NCI-H2029 treated with DMSO at 0.1 percent for 48 hours (cell line): ENCODE data around the gene YLPM1.
A peak's percentile ranks its signal among the peaks of the same experiment; 100 is the strongest.

Source experiments
- DNase-seq: peaks from one replicate; lab custom pipeline; 2025; lab: John Stamatoyannopoulos, UW

YLPM1 gene

GRCh38 chr14:74840603-74841030 lies 77.5 kb downstream of the YLPM1 start:
- no peak for DNase-seq

DNA sequence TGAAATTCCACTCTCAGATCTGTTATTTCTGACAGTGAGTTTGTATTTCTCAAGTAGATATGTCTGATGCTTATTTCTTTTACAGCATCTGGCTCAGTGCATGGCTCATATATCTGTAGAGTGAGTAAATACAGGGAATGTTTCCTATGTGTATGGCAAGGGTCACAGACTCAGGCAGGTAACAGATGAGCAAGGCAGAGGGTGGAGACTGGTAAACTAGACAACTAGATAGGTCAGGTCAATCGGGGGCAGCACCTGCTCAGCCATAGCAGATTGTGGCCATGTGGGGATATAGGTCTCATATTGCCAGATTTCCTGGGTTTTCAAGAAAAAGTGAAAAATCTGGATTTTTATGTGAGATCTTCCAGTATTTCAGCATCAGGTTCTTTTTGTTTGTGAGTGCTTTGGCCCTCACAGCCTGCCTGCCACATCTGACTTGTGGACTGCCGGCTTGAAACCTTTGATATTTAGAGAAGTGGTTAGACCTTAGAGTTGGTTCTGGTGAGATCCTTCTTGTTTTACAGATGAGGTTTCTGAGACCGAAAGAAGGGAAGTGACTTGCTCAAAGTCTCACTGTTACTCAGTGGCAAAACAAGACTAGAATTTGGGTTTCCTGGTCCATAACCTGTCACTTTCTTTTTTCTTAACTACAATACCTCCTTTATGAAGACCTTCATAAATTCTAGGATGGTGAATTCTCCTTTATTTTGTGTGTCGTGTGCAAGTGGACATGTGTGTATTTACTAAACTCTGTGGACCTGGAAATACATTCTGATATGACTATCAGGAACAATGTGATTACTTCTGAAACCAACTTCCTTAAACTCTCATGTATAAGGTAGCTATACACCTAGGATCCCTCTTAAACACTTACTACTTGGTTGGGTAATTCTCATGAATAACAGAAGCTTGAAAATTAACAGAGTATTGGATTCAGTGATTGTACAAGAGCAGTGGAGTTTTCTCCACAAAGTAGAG lies 78.4 kb downstream of the YLPM1 start:
- no peak for DNase-seq

DNA sequence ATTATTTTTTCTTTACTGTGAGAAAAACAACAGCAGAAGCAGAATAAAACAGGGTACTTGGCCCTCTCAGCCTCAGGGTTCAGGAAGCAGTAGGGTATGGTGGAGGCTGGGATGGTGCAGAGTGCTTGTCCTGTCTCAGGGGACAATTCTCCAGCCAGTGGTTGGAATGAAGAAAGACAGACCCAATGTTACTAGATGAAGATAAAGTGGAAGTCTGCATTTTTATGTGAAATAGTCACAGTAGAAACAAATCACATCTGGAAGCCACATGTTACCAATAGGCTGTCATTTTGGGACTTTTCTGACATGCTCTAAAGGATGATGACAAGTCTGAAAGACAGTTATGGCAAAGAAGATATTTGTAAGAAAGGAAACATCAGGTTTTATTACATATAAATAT lies 80.5 kb downstream of the YLPM1 start:
- no peak for DNase-seq

DNA sequence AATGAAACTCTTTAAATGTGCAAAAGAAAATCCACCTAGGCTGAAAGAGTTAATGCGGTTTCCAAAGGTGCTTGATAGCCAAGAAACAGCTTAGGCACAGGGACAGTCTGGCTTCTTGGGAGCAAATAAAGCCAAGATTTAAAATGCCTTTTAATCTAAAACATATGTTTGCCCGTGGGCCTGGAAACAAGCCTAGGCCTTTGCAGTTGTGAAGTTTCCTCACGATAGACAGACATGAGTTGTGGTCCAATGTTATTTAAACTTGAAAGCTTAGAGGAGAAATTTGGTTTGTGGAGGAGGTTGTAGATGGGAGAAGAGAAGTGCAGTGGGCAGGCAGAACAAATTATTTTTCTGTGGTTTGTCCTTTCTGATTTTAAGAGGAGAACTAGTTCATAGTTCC lies 83.1 kb downstream of the YLPM1 start:
- no peak for DNase-seq

GRCh38 chr14:74846968-74847665 lies 84.0 kb downstream of the YLPM1 start:
- no peak for DNase-seq

DNA sequence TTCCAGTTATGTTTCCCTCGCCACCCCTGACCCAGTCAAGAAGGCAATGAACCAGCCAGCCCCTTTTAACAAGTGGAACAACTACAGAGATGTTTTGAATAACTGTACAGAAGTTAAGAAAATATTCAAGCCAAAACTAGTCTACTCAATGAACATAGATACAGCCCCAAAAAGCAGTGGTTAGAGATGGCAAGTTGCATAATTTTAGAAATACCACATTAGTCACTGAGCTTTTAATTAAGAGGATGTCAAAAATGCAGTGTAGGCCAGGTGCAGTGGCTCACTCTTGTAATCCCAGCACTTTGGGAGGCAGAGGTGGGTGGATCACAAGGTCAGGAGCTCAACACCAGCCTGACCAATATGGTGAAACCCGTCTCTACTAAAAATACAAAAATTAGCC lies 85.7 kb downstream of the YLPM1 start:
- DNase-seq = no peak

DNA sequence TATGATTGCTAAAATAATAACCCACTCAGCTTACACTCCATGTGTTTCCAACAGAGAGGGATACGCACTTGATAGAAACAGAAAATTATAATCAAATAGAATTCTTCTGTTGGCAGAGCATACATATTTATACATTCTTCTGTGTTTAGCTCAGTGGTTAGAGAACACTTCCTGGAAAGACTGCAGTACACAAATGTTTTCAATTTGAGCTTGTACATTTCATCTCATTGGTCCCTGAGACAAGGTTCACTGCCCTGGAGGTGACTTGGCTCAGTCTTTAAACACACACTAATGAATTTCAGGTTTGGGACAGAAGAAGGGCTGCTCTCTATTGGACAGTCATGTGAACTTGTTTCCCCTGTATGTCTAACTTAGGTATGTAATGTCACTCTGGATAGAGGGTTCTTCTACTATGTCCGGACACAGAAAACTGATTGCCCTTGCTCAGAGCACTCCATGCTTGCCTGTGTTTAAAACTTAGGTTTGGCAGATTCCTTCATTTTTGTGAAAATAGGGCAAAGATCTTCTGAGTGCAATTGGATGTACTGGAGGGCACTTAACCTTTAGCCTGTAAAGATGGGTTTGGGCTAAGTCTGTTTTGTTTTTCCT lies 89.9 kb downstream of the YLPM1 start:
- DNase-seq = no peak

GRCh38 chr14:74853581-74853980 lies 90.5 kb downstream of the YLPM1 start:
- DNase-seq = no peak

DNA sequence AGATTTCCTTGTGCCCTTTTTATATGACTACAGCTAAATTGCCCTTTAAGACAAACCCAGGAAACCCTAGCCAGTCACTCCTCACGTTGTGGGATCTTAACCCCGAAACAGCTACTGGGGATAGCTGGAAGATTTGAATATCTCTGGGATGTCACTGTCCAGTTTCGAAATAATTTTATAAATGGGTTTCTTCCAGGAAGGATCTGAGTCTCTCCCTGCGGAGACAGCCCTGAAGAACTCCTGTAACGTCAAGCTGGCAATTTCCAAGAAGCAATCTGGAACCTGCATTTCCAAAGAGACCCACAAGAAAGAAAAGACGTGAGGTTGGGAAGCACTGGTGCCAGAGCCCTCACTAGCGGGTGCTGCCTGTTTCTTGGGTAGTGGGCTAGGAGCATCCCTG lies 91.9 kb downstream of the YLPM1 start:
- DNase-seq = no peak

DNA sequence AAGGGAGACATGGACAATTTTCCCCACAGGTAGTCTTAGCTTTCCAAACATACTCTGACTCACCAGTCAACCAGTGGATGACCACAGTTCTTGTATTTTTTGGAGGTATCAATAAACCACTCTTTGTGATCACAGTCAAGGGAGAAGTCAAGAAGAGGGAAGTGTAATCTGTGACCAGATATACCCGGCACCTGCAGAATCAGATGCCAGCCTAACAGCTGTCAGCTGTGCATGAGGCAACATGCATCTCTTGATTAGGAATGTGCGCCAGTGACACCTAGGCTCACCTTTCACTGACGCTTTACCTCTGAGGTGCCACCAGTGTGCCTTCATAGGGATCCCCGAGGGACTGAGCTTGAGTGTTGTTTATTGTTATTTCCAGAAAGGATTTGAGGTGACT lies 92.8 kb downstream of the YLPM1 start:
- no peak for DNase-seq

- no peak for DNase-seq
Measured at GRCh38 chr14:74856366-74856765, 93.2 kb downstream of the YLPM1 start.

DNA sequence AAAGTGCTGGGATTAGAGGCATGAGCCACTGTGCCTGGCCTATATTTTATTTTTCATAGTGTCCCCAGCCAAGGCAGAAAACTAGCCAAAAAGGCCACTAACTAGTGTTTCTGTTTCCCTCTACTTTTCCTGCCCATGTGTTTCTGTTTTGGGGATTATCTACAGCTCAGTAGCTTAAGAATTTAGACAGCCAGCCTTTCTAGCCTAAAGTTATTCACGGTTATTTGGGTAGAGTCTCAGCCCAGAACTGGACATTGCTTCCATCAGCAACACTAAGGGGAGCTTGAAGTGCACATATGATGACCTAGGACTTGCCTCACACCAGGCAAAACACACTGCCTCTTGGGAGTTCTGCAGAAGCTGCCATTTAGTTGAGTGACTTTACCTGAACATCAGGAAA lies 94.9 kb downstream of the YLPM1 start:
- DNase-seq = no peak

GRCh38 chr14:74859757-74860552 lies 96.8 kb downstream of the YLPM1 start:
- DNase-seq = no peak

- DNase-seq = peak; percentile 18
Measured at GRCh38 chr14:74860899-74861733, 98.0 kb downstream of the YLPM1 start.

GRCh38 chr14:74861734-74862090 lies 98.6 kb downstream of the YLPM1 start:
- no peak for DNase-seq

GRCh38 chr14:74863274-74863673 lies 100.2 kb downstream of the YLPM1 start:
- DNase-seq = no peak

GRCh38 chr14:74864198-74864597 lies 101.1 kb downstream of the YLPM1 start:
- no peak for DNase-seq

DNA sequence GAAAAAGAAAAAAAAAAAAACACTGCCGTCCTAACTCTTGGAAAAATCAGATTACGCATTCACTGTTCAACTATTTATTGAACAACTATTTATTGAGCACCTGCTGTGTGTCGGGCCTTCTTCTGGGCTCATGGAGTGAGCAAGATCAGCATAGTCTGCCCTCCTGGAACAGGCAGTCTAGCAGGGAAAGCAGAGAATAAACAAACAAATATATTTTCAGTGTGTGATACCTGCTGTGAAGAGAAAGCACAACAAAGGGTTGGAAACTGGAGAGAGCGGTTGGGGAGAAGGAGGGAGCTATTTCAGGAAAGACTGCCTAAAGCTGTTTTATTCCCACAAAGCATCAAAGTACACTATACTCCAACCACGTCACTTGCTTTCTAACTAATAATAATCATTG lies 102.0 kb downstream of the YLPM1 start:
- DNase-seq = no peak

DNA sequence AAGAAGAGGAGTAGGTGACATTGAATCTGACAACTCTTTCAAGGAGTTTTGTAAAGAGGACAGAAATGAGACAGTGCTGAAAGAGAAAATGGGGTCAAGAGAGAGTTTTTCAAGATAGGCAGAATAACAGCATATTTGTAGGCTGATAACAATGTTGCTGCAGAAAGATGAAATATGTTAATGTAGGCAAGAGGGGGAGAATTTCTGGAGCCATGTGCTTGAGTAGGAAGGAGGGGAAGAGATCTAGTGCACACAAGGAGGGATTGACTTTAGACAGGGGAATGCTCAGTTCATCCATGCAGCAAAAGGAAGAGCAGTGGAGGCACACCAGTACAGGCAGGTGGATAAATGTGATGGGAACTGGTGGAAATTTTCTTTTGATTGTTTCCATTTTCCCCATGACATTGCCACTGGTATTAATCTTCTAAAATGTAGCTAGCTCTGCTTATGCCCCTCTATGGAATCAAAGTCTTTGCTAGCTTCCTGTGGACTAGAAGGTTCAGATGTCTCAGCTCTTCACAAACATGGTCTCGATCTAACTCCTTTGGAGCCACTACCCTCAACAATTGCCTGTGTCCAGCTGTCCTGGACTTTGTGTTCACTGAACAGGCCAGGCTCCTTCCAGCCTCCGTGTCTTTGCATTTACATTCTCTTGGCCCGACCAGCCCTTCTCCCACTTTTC lies 103.7 kb downstream of the YLPM1 start:
- DNase-seq = no peak

DNA sequence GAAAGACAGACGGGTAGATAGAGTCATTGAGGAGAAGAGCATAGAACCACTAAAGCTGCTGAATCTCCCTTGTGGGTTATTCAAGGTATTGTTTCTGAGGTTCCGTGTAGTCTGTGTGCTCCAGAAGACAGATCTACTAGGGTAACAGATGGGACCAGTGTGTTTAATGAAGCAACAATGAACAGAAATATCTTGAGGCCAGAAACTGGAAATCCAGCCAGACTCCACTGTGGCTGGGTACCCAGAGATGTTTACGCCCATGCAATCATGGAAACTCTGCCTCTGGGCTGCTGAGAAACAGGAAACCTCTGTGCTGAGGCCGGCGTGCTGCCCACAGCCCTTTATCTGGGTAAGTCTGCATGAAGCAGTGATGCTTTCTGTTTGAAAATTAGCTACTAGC lies 104.6 kb downstream of the YLPM1 start:
- DNase-seq = no peak

DNA sequence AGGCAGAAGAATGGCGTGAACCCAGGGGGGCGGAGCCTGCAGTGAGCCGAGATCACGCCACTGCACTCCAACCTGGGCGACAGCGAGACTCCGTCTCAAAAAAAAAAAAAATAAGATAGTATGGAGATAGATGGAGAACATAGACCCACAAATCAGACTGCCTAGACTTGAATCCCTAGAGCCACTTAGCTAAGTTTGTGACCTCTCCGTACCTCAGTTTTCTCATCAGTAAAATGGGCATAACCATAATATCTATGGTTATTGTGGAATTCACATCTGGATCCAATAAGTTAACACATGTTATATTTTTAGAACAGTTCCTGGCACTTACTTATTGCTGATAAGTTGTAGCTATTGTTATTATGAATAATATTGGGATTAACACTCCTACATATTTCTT lies 105.6 kb downstream of the YLPM1 start:
- DNase-seq = no peak
